NCI-H1105 (cell line): Measurements from ENCODE around the gene SERTAD2.

Experiments used
- DNase-seq: peaks from one replicate; lab custom pipeline; 2025; lab: John Stamatoyannopoulos, UW

The SERTAD2 gene

DNA sequence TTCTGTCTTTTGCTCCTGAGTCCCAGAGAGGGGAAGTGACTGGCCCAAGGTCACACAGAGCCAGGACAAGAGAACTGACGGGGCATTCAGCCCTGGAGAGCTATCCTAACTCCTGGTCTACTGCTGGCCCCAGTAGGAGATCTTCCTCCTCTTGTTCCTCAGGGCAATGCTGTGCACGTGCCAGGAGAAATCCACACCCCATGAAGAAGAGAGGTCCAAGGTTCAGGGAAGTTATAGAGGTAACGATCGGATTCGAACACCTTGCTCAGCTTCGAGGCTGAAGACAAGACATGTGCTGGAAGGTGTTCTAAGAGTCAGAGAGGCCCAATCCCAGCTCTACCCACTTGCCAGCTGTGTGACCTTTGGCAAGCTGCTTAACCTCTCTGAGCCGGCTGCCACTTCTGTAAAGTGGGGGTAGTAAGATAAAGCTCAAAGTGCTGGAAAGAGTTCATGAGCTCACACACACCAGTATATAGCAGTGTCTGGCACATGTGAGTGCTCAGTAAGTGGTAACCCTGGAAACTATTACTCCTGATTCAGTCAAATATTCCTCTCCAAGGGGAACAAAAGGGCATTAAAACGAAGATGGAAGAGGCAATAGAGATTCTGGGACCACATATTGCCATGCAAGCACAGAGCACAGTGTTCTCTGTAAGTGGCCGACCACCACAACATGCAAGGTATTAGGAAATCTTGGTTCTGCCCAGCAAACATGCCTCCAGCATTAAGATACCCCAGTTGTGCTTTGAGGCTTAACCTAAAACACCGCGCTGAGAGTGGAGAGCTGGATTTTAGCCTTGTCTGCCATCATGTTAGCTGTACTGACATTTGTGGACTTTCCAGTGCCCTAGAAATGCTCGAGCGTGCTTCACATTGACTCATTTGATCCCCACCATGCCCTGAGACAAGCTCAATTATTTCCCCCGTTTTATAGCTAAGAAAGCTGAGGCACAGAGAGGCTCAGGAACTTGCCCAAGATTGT lies 25.6 kb downstream of the SERTAD2 start:
- no peak for DNase-seq

DNA sequence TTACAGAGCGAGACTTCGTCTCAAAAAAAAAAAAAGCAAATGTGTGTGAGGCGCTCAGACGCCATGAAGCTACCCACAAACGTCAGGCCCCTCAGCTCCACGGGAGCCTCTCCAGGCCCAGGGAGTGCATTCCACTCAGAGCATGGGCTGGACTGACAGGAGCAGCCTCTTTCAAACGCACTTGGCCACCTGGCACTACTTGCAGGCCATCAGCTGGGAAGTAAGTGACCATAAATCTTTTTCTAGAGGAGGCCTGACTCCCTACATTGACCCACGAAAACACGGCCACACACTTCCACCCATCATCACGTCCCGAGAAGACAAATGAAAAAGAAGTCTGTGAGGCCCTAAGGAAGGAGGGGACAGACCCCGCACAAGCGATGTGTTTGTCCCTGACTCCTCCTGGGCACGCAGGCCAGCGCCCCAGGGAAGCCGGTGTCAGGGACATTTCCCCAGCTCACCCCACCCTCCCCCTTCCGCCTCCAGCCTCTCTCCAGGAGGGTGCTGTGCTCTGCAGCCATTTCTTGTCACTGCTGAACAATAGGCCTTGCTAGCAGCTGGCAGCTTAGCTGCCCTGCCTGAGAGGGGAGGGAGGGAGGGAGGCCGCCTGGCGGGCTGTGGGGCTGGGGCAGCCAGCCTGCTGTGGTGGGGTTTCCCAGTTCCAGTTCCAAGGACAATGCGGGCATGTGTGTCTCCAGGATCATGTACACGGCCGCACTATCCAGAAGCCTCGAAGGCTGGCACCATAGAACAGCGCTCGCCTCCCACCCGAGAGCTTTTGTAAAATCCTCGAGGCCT lies 26.6 kb downstream of the SERTAD2 start:
- no peak for DNase-seq

- no peak for DNase-seq
These were observed 27.4 kb downstream of the SERTAD2 start for GRCh38 chr2:64626146-64626809.

DNA sequence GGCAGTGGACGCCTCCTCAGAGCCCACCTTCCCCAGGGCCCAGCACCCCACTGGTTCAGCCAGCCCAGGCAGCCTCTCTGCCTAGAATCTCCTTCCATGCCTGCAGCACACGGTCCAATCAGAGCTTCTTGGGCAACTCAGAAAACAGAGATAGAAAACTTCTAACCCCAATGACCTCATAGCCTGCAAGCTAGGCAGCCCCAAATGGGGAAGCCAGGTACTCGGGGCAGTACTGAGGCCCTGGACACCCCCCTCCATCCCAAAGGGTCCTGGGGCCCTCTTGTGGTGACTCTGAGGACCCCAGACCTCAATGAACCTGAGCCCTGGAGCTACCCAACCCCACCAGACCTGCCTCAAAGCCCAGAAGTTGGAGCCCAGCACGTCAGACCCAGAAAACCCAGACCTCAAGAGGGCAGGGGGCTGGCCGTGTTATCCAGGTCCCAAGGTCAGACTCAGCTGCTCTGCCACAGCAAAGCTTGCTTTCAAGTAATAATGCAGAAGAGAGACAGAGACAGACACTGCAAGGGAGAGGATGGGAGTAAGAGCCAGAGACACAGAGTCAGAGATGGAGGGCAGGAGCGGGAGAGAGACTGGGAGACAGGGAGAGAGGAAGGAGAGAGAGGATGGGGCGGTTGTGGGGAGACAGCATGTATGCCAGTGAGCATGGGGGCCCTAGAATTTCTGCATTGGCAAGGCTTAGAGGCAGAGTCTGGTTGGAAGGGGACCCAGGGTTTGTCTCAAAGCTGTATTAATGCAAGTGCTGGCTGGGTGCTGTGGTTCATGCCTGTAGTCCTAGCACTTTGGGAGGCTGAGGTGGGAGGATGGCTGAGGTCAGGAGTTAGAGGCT lies 28.2 kb downstream of the SERTAD2 start:
- no peak for DNase-seq

DNA sequence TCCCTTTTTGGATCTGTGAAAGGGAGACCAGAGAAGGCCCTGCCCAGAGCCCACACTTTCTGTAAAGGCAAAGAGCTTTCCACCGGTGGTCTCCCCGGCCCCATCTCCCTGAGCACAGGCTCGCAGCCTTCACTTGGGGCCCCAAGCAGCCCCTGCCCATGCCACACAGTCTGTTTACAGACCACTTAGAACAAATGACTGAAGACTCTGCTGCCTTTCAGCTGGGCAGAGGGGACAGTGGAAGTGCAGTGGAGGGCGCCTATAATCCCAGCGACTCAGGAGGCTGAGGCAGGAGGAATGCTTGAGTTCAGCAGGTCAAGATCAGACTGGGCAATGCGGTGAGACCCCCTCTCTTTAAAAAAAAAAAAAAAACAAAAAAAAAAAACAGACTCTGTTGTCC lies 28.9 kb downstream of the SERTAD2 start:
- DNase-seq, result no peak

DNA sequence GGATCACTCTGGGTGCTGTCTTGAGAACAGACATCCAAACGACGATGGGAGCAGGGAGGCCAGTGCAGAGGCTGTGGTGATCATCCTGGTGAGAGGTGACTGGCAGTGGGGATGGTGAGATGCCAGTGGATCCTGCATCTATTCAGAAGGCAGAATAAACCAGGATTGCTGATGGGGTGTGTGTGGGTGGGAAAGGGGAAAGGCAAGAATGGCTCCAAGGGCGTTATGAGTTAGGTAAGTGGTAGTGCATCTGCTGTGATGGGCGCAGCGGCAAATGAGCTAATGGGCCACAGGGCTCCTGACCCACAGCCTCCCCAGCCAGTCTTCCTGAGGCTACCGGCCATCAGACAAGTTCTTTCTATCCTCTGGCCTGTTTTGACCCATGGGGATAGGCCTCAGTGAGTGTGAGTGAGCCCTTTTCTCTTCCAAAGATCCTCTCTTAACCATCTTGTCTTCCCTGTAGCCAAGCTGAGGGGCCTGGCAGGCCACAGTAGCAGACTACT lies 29.6 kb downstream of the SERTAD2 start:
- no peak for DNase-seq

GRCh38 chr2:64623242-64623850 lies 30.4 kb downstream of the SERTAD2 start:
- DNase-seq, result no peak

- DNase-seq, result no peak
These were observed 31.1 kb downstream of the SERTAD2 start for GRCh38 chr2:64622443-64623241.

- no peak for DNase-seq
These were observed 33.1 kb downstream of the SERTAD2 start for GRCh38 chr2:64620661-64621060.

- no peak for DNase-seq
These were observed 36.0 kb downstream of the SERTAD2 start for GRCh38 chr2:64617631-64618151.

GRCh38 chr2:64615844-64616536 lies 37.7 kb downstream of the SERTAD2 start:
- no peak for DNase-seq

DNA sequence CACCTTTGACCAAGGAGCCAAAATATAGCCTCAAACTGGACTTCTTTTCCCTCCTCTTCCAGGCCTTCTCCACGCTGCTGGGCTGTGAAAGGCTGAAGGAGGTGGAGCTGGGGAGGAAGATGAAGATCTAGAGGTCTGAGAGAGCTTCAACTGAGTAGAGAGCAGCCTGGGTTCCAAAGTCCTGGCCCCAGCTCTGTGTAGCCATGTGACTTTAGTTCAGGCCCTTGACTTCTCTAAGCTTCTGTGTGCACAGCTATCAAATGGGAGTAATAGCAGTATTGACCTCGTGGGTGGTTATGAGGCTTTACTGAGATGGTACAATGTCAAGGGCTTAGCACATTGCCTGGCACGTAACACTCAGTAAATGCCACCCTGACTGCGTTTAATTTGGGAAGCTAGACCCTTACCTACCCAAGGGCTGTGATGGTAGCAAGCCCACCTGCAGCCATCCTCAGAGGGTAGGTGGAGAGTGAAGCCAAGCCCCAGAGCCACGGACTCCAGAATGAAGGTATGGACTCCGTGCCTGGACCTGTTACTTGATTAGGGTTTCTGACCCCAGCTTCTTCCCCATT lies 38.4 kb downstream of the SERTAD2 start:
- no peak for DNase-seq

GRCh38 chr2:64613276-64613675 lies 40.4 kb downstream of the SERTAD2 start:
- no peak for DNase-seq

GRCh38 chr2:64612575-64613195 lies 41.0 kb downstream of the SERTAD2 start:
- no peak for DNase-seq

DNA sequence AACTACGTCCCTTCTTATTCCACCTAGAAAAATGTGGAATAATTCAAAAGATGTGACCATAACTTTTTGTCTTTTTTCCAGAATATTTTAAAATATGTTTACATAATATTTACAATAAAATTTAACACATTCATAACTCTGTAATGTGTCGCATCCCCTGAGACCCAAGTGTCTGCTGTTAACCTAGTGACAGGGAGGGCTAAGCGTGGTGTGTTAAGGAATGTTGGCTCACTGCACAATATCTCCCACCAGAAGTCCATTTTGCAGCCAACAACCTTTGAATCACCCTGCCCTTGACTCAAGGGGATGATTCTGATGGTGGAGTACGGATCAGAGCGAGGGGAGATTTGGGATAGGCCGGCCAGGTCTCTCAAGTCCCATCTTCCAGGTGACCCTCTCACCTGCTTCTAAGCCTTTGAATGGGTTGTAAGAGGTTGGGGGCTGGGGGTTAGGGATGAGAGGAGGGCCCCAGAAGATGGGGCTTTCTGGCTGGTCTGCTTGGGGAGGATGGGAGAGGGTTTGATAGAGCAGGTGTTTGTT lies 43.3 kb downstream of the SERTAD2 start:
- DNase-seq, result no peak

DNA sequence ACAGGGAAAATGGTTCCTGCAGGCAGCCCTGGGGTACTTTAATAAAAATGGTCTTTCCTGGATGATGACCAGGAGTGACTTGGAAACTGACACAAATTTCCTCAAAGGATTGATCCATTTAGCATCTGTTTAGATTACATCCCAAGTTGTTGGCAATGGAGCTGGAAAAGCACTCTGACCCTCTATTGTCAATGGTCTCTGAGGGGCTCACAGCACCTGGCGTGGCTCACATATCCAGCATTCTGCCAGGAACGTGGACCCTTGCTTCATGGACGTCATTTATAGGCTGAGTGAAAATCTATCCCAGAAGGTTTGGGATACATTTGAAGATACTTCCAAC lies 43.8 kb downstream of the SERTAD2 start:
- DNase-seq, result no peak

DNA sequence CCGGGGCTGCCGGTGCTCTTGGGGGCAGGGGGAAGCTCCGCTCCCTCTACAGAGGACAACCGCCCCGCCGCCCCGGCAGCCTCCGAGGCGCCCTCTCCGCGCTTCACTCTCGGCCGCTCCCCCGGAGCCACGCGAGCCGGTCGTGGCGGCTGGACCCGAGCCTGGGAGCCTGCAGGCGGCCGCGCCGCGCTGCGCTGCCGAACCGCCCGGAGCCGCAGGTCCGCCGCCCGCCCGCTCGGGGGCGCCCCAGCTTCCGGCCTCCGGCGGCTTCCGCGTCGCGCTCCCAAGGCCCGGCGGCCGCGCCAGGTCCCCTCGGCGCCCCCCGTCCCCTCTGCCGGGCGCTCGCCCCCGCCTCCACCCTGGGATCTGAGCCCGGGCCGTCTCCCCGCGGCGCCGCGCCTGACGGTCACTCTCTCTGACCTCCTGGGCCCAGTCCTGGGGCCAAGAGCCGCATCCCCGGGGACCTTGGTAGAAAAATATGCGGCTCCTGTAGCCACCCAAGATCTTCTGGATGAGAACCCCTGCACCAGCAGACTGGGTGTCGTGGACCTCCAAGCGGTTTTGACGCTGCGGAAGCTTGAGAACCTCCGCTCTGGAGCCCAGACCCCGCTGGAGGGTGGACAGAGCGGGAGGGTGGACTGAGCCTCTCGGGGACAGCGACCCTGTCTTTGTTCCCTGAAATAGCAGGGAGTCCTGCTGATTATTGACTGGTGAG lies 44.3 kb downstream of the SERTAD2 start:
- DNase-seq, result no peak

- no peak for DNase-seq
These were observed 44.9 kb downstream of the SERTAD2 start for GRCh38 chr2:64608867-64609226.
